Fibroblast of lung (primary cell): ENCODE measurements around the gene PRKAG1. TPM values are rescaled to one million over a fixed set of nuclear protein-coding genes. Genes with fewer than 3 reads are reported as not detected.
"Not testable (repeated sequence)": the region's sequence is repeated elsewhere in the genome, so short reads cannot be mapped to it uniquely, and the experiment has no call there.

Experiments
- DNase-seq, 2 donors: peaks; one replicate each; pipeline versions ENCODE4 v3.0.0 to v3.0.0-alpha.2; 2010; ENCODE audit warnings: low read depth in 2 of 2
- H2AFZ ChIP-seq: 2 replicates; pipeline ENCODE4 v1.5.1; 2012; ENCODE audit warnings: low read length, control low read depth, inconsistent platforms
- H3K27ac ChIP-seq: 2 replicates; pipeline ENCODE4 v1.5.1; 2011; ENCODE audit warnings: low read length, control low read depth; ENCODE audit not compliant: insufficient read depth
- H3K27me3 ChIP-seq: 2 replicates; pipeline ENCODE4 v1.5.1; 2011; ENCODE audit warnings: mild to moderate bottlenecking, low read length; ENCODE audit not compliant: control insufficient read depth, insufficient read depth
- H3K36me3 ChIP-seq: 2 replicates; pipeline ENCODE4 v1.5.1; 2011; ENCODE audit warnings: low read length; ENCODE audit not compliant: control insufficient read depth, insufficient read depth
- H3K4me1 ChIP-seq: 2 replicates; pipeline ENCODE4 v1.5.1; 2011; ENCODE audit warnings: low read length; ENCODE audit not compliant: control insufficient read depth, insufficient read depth; ENCODE audit errors: extremely low read depth
- H3K4me2 ChIP-seq: 2 replicates; pipeline ENCODE4 v1.5.1; 2011; ENCODE audit warnings: low read length, control low read depth; ENCODE audit not compliant: insufficient read depth; ENCODE audit errors: extremely low read depth
- H3K4me3 ChIP-seq, 4 experiments: fragments of 200-600 bp in 1 of 4; sonication (generic) in 1 of 4; replicated peaks in 1 of 4; 2 replicates each; pipeline ENCODE4 v1.5.1; 2011 to 2016; ENCODE audit warnings: low read length in 4 of 4, low read depth in 3 of 4, mild to moderate bottlenecking in 3 of 4, control low read depth in 2 of 4, inconsistent platforms in 1 of 4, mixed read lengths in 1 of 4; ENCODE audit not compliant: insufficient read depth in 1 of 4; ENCODE audit errors: control extremely low read depth in 1 of 4
- H3K79me2 ChIP-seq: 2 replicates; pipeline ENCODE4 v1.5.1; 2012; ENCODE audit warnings: mild to moderate bottlenecking, low read length, inconsistent platforms; ENCODE audit not compliant: control insufficient read depth, insufficient read depth
- H3K9ac ChIP-seq: 2 replicates; pipeline ENCODE4 v1.5.1; 2011; ENCODE audit warnings: mild to moderate bottlenecking, low read length, control low read depth; ENCODE audit not compliant: insufficient read depth
- H3K9me3 ChIP-seq: 2 replicates; pipeline ENCODE4 v1.5.1; 2012; ENCODE audit warnings: low read depth, low read length; ENCODE audit not compliant: control insufficient read depth, insufficient read depth
- H4K20me1 ChIP-seq: 2 replicates; pipeline ENCODE4 v1.5.1; 2011; ENCODE audit warnings: low read length; ENCODE audit not compliant: control insufficient read depth, insufficient read depth; ENCODE audit errors: extremely low read depth
- CTCF ChIP-seq, 2 donors: IDR thresholded peaks in 1 of 2; conservative IDR thresholded peaks in 1 of 2; 1 replicate in 1 of 2; 2 replicates in 1 of 2; pipeline ENCODE4 v1.5.1; 2011 to 2012; ENCODE audit warnings: low read length in 2 of 2, control low read depth in 1 of 2, inconsistent platforms in 1 of 2, low read depth in 1 of 2, mild to moderate bottlenecking in 1 of 2
- EZH2 ChIP-seq: IDR thresholded peaks from 2 replicates; pipeline ENCODE4 v1.5.1; 2012; ENCODE audit warnings: low read length, control low read depth, mild to moderate bottlenecking; ENCODE audit errors: missing control alignments
- polyA minus RNA-seq: library from RNA; depleted of rRNA, polyadenylated mRNA; stranded (reverse); fragments of >200 nt; gene quantifications from 2 replicates; pipeline ENCODE4 v1.2.3, GENCODE V29; 2011; ENCODE audit warnings: low replicate concordance
- polyA plus RNA-seq, 2 donors: library from polyadenylated mRNA; depleted of rRNA in 1 of 2; stranded (reverse) in 1 of 2; unstranded in 1 of 2; fragments of >200 nt; gene quantifications; 2 replicates each; pipeline ENCODE4 v1.2.1, GENCODE V29; 2011 to 2012; ENCODE audit warnings: missing spikeins in 1 of 2
- total RNA-seq: library from RNA; depleted of rRNA; stranded (reverse); fragments of >200 nt; gene quantifications from 2 replicates; pipeline ENCODE4 v1.2.1, GENCODE V29; 2014

The PRKAG1 gene
- total RNA-seq, result 65.2 and 76.5 TPM in 2 replicates
- 107 and 110 TPM in 2 replicates for polyA plus RNA-seq
- polyA plus RNA-seq (2012), result 85.7 and 86.3 TPM in 2 replicates
- polyA minus RNA-seq, result 27.5 and 35.6 TPM in 2 replicates

- H3K79me2 ChIP-seq, result peaks cover 20% of the 10 kb centered on the region
- peak within 1 kb of the TSS; percentile 88 for H3K4me2 ChIP-seq
- H2AFZ ChIP-seq, result peak within 1 kb of the TSS; percentile 42
- H3K4me3 ChIP-seq, result peak within 1 kb of the TSS; percentile 81 to 92 (median 86)
- H3K27ac ChIP-seq, result peak within 1 kb of the TSS; percentile 96
- H3K4me1 ChIP-seq, result no peaks in the 10 kb centered on the region
- peak within 1 kb of the TSS; percentile 95 for H3K9ac ChIP-seq
- TF ChIP-seq EZH2, result no peak
- TF ChIP-seq CTCF (conservative IDR thresholded peaks at IDR 0.05 in 1 of 2, IDR thresholded peaks at IDR 0.05 in 1 of 2; ENCODE audit: low read depth in 1 of 2, low read length in 2 of 2), result peak; percentile 44 to 51
- no peaks in the 10 kb centered on the region for H3K9me3 ChIP-seq
- peak; percentile 96 to 97 for DNase-seq
- no peaks in the 10 kb centered on the region for H3K27me3 ChIP-seq
- H3K36me3 ChIP-seq, result peaks cover 9% of the 10 kb centered on the region
- H4K20me1 ChIP-seq, result no peaks in the 10 kb centered on the region
Observed at GRCh38 chr12:49018261-49019119, at the start of gene PRKAG1. PRKAG1 (minus strand) TSS chr12:49018776; CDS start chr12:49018740, 36 bp downstream.

GRCh38 chr12:49066120-49066519 is 47.5 kb upstream of the PRKAG1 start:
- H3K4me3 ChIP-seq, result no peak overlapping the region
- H3K27me3 ChIP-seq, result no peaks in the 10 kb centered on the region
- no peak overlapping the region for H3K4me2 ChIP-seq
- H3K9me3 ChIP-seq, result no peaks in the 10 kb centered on the region
- no peak overlapping the region for H3K9ac ChIP-seq
- no peaks in the 10 kb centered on the region for H3K79me2 ChIP-seq
- TF ChIP-seq CTCF (conservative IDR thresholded peaks at IDR 0.05 in 1 of 2, IDR thresholded peaks at IDR 0.05 in 1 of 2; ENCODE audit: low read depth in 1 of 2, low read length in 2 of 2), result no peak
- no peak for TF ChIP-seq EZH2
- no peaks in the 10 kb centered on the region for H3K36me3 ChIP-seq
- peaks cover 8% of the 10 kb centered on the region for H3K4me1 ChIP-seq
- no peak overlapping the region for H2AFZ ChIP-seq
- H3K27ac ChIP-seq, result no peak overlapping the region
- DNase-seq, result no peak
- H4K20me1 ChIP-seq, result no peaks in the 10 kb centered on the region

- Histone ChIP-seq H3K9me3 (no peaks in the 10 kb centered on the region), H3K27ac (no peak overlapping the region), H3K4me2 (no peak overlapping the region), H3K4me1 (peaks cover 6% of the 10 kb centered on the region), H2AFZ (no peak overlapping the region), H4K20me1 (no peaks in the 10 kb centered on the region), H3K79me2 (peaks cover 10% of the 10 kb centered on the region), H3K27me3 (no peaks in the 10 kb centered on the region), H3K36me3 (no peaks in the 10 kb centered on the region), H3K4me3 (no peak overlapping the region), H3K9ac (no peak overlapping the region)
- TF ChIP-seq EZH2, result no peak
- no peak for TF ChIP-seq CTCF (conservative IDR thresholded peaks at IDR 0.05 in 1 of 2, IDR thresholded peaks at IDR 0.05 in 1 of 2; ENCODE audit: low read depth in 1 of 2, low read length in 2 of 2)
- no peak for DNase-seq
Observed at GRCh38 chr12:49064767-49065152, 46.2 kb upstream of the PRKAG1 start.

- not testable (repeated sequence) for H3K27ac ChIP-seq, H3K4me3 ChIP-seq, DNase-seq, H3K4me1 ChIP-seq, H2AFZ ChIP-seq, H3K9ac ChIP-seq, H3K36me3 ChIP-seq, H3K9me3 ChIP-seq, H4K20me1 ChIP-seq, H3K27me3 ChIP-seq
- peak overlapping the region; percentile 68 for H3K4me2 ChIP-seq
- peaks cover 38% of the 10 kb centered on the region for H3K79me2 ChIP-seq
Observed at GRCh38 chr12:49061916-49062315, 43.3 kb upstream of the PRKAG1 start.
